Breast epithelium (tissue), 3 donors: ENCODE results near the gene DDX4.

Source experiments
- POLR2A ChIP-seq: fragments of 450-650 bp; IDR thresholded peaks from one replicate; pipeline ENCODE4 v1.6.1; 2016; ENCODE audit warnings: antibody characterized with exemption, mild to moderate bottlenecking, moderate library complexity
- TF ChIP-seq, protein P1 (sequence below), 3 donors: fragments of 450-650 bp; IDR thresholded peaks; one replicate each; pipeline ENCODE4 v1.5.1; 2016 to 2017; ENCODE audit warnings: antibody characterized with exemption in 3 of 3, mild to moderate bottlenecking in 3 of 3, moderate library complexity in 3 of 3

DNA sequence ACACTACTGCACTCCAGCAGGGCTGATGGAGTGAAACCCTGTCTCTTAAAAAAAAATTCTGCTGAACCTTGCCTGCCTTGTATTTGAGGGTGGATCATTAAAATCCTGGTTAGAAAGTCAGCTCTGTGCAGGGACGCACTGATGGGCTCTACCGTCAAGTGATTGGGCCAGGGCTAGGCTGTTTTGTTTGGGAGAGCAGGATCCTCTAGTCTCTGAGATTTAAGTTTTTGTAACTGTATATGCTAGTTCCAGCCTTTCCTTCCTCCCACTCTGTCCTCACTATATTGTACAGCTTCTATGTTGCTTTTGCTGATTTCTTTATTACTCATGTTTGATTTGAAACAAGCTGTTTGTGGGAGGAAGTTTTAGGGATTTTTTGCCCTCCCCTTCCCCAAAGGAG is 11.5 kb downstream of the DDX4 start:
- TF ChIP-seq, protein P1, sequence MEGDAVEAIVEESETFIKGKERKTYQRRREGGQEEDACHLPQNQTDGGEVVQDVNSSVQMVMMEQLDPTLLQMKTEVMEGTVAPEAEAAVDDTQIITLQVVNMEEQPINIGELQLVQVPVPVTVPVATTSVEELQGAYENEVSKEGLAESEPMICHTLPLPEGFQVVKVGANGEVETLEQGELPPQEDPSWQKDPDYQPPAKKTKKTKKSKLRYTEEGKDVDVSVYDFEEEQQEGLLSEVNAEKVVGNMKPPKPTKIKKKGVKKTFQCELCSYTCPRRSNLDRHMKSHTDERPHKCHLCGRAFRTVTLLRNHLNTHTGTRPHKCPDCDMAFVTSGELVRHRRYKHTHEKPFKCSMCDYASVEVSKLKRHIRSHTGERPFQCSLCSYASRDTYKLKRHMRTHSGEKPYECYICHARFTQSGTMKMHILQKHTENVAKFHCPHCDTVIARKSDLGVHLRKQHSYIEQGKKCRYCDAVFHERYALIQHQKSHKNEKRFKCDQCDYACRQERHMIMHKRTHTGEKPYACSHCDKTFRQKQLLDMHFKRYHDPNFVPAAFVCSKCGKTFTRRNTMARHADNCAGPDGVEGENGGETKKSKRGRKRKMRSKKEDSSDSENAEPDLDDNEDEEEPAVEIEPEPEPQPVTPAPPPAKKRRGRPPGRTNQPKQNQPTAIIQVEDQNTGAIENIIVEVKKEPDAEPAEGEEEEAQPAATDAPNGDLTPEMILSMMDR (IDR thresholded peaks at IDR 0.05): no peak
- no peak for TF ChIP-seq POLR2A
